Measurements from ENCODE around the gene STX3.

STX3 gene

DNA sequence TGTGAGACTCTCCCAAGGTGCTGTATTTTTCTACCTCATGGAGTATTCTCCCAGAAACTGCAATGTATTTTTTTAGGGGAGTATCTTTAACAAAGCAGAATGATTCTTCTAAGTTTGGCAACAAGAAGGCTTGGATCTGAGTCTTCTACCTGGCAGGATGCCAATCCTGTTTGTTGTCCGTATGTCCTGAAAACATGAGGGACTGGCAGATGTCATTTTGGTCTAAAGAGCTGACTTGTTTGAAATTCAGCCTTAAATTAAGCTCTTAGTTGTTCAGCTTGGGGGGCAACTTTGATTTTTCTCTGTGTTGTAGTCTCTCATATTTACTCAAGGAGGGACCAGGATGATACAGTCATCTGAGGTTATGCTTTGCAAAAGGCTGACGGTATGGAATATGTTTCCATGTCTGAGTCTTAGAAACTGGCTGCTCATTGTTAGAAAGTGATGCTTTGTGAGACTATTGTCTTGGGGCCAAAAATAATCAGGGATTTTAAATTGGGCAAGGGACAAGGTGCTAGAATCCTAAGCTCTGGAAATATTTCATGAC lies 46.1 kb downstream of the STX3 start:
- H3K4me3 ChIP-seq (ENCODE audit: low read depth, low read length) = no peak overlapping the region
- TF ChIP-seq, protein P1, sequence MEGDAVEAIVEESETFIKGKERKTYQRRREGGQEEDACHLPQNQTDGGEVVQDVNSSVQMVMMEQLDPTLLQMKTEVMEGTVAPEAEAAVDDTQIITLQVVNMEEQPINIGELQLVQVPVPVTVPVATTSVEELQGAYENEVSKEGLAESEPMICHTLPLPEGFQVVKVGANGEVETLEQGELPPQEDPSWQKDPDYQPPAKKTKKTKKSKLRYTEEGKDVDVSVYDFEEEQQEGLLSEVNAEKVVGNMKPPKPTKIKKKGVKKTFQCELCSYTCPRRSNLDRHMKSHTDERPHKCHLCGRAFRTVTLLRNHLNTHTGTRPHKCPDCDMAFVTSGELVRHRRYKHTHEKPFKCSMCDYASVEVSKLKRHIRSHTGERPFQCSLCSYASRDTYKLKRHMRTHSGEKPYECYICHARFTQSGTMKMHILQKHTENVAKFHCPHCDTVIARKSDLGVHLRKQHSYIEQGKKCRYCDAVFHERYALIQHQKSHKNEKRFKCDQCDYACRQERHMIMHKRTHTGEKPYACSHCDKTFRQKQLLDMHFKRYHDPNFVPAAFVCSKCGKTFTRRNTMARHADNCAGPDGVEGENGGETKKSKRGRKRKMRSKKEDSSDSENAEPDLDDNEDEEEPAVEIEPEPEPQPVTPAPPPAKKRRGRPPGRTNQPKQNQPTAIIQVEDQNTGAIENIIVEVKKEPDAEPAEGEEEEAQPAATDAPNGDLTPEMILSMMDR (IDR thresholded peaks at IDR 0.05; ENCODE audit: insufficient read depth, low read depth, low read length, missing control alignments) = no peak
- no peak for DNase-seq (ENCODE audit: low read depth)

GRCh38 chr11:59801981-59802638 lies 46.9 kb downstream of the STX3 start:
- TF ChIP-seq, protein P1 (IDR thresholded peaks at IDR 0.05; ENCODE audit: insufficient read depth, low read depth, low read length, missing control alignments) = no peak
- no peak for DNase-seq (ENCODE audit: low read depth)

GRCh38 chr11:59802639-59803176 lies 47.5 kb downstream of the STX3 start:
- TF ChIP-seq, protein P1 (IDR thresholded peaks at IDR 0.05; ENCODE audit: insufficient read depth, low read depth, low read length, missing control alignments) = peak; percentile 36
- no peak overlapping the region for H3K4me3 ChIP-seq (ENCODE audit: low read depth, low read length)
- DNase-seq (ENCODE audit: low read depth) = peak; percentile 55

More at GRCh38 chr11:59801981-59802638, 46.9 kb downstream of the STX3 start:
- no peak overlapping the region for H3K4me3 ChIP-seq (ENCODE audit: low read depth, low read length)

GRCh38 chr11:59804061-59804460 lies 48.9 kb downstream of the STX3 start:
- TF ChIP-seq, protein P1 (IDR thresholded peaks at IDR 0.05; ENCODE audit: insufficient read depth, low read depth, low read length, missing control alignments) = no peak
- H3K4me3 ChIP-seq (ENCODE audit: low read depth, low read length) = no peak overlapping the region
- no peak for DNase-seq (ENCODE audit: low read depth)

GRCh38 chr11:59807047-59807610 lies 52.0 kb downstream of the STX3 start:
- no peak overlapping the region for H3K4me3 ChIP-seq (ENCODE audit: low read depth, low read length)
- no peak for DNase-seq (ENCODE audit: low read depth)
- TF ChIP-seq, protein P1 (IDR thresholded peaks at IDR 0.05; ENCODE audit: insufficient read depth, low read depth, low read length, missing control alignments) = no peak

GRCh38 chr11:59810189-59810910 lies 55.2 kb downstream of the STX3 start, which contains the start of gene MRPL16:
Gene MRPL16 (minus strand): TSS chr11:59810778. CDS start chr11:59810658, 120 bp downstream.
- DNase-seq (ENCODE audit: low read depth) = peak; percentile 96
- TF ChIP-seq, protein P1 (IDR thresholded peaks at IDR 0.05; ENCODE audit: insufficient read depth, low read depth, low read length, missing control alignments) = peak; percentile 37
- peak within 1 kb of the TSS; percentile 67 for H3K4me3 ChIP-seq (ENCODE audit: low read depth, low read length)

Measured in GM12865 (cell line).